Mesenteric fat pad (tissue), 1 donor: ENCODE data around the gene CACUL1. TPM values are rescaled to one million over a fixed set of nuclear protein-coding genes. Genes with fewer than 3 reads are reported as not detected.
"Not testable (repeated sequence)": the region's sequence is repeated elsewhere in the genome, so short reads cannot be mapped to it uniquely, and the experiment has no call there.

ENCODE experiments used
- DNase-seq: peaks from one replicate; pipeline ENCODE4 v3.0.0-alpha.2; 2020; ENCODE audit warnings: low spot score
- total RNA-seq: library from RNA; stranded (reverse); fragmentation: NEBNext Ultra II Directional; extraction: Animal tissue kit (Norgen Biotek cat#: 25700); gene quantifications from one replicate; pipeline ENCODE4 v1.2.1, GENCODE V29; 2021
- donor health status: DM: yes; HTN: yes; CAD: no.

Gene CACUL1
- total RNA-seq, 1 donor from 2014 or later = 54.8 TPM

DNA sequence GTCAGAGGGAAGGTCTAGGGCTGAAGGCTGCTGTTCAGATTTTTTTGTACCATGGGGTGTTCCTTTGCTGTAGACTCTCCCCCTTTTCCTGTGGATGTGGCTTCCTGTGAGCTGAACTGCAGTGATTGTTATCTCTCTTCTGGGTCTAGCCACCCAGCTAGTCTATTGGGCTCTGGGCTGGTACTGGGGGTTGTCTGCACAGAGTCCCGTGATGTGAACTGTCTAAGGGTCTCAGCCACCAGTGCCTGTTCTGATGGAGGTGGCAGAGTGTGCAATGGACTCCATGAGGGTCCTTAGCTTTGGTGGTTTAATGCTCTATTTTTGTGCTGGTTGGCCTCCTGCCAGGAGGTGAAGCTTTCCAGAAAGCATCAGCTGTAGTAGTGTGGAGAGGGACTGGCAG is 96.6 kb downstream of the CACUL1 start:
- DNase-seq = peak; percentile 57

DNA sequence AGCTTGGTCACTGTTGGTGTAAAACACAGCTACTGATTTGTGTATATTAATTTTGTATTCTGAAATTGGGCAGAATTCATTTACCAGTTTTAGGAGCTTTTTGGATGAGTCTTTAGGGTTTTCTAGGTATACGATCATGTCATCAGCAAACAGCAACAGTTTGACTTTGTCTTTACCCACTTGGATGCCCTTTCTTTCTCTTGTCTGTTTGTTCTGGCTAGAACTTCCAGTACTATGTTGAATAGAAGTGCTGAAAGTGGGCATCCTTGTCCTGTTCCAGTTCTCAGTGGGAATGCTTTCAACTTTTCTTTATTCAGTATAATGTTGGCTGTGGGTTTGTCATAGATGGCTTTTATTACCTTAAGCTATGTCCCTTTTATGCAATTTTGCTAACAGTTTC is 109.5 kb downstream of the CACUL1 start:
- DNase-seq = not testable (repeated sequence)

DNA sequence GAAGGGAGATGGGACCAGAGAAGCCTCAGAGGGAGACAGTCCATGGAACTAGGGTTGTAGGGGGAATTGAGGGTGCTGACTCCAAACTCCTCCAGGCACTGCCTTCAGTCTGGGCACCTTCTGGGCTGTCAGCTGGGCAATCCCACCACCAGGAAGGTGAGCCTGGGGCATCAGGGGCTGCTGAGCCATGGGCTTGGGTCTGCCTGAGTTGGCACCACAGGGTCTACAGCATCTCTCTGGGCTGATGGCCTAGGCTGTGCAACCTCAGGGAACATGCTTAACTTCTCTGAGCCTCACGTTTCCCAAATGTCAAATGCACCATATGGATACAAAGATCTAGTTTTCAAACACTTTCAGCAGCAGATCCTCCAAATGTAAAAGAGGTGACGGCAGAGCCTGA is 112.5 kb downstream of the CACUL1 start:
- DNase-seq = no peak

DNA sequence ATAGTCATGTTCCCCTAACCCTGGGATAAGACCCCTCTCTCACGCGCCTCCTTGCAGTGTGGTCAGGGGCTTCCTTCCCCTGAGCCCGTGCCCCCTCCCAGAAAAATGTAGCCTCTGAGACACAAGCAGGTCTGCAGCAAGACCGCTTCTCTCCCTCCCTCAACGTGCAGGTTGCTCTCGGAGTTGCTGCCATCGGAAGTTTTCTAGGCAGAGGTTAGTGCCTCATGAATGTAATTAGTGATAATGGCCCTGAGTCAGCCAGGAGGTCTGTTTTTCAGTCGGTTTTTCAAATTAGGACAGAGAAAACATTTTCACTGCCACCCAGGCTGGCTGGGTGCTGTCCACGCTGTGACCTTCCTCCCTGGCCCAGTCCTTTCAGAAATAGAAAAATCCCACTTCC is 116.1 kb downstream of the CACUL1 start:
- DNase-seq = no peak

DNA sequence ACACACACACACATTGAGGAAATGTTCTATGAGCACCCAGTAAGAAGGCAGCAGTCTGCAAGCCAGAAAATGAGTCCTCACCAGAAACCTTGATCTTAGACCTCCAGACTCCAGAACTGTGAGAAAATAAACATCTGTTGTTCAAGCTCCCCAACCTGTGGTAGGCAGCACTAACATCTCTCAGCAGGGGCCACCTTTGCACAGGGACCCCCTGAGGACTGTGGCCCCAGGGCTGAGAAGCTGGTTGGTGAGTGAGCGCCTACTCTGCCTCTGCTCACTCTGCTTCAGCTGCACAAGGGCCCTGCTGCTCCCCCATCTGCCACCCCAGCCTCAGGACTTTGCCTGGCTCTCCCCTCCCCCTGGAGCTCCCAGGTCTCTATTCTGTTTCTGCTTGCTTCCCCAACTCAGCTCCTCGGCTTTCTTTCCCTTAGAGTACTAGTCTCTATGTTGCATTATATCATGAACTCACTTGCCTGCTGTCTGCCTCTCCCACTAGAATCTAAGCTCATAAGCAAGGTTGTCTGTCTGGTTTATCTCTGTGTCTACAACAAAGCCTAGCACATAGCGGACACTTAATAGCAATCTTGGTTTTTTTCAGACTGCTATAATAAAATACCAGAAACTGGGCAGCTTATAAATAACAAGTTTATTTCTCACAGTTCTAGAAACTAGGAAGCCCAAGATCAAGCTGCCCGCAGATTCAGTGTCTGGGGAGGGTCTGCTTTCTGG is 118.9 kb downstream of the CACUL1 start:
- DNase-seq = no peak

DNA sequence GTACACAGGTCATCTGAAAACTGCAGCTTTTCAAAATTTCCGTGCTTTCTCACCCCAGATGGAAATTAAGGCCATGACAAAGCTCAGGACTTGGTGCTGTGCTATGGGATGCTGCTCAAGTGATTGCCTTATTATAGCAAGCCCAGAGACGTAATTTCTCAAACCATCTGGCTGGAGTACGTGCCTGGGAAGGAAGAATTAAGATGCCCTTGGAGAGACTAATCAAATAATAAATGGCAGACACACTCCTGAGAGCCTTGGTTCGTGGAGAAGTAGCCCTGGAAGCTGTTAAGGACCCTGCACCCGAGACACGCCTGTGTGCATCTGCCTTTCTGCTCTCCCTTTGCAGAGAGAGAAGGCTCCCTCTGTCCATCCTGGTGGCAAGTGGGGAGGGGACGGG is 121.0 kb downstream of the CACUL1 start:
- no peak for DNase-seq

DNA sequence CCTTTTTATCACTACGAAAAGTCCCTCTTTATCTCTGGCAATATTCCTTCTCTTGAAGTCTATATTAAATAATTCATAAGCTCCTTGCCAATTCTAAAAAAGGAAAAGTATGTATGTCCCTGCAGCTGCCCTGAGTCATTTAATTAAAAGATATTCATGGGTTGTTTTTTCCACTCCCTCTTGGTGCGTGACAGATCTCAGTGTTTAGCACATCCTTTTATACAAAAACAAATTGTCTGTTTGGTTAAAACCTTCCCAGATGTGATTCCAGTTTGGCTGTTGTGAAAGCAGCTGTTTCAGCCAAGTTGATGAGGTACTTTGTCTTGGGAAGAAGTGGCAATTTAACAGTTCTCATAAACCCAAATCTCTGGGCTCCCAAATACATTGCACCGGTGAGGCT is 125.6 kb downstream of the CACUL1 start:
- no peak for DNase-seq

DNA sequence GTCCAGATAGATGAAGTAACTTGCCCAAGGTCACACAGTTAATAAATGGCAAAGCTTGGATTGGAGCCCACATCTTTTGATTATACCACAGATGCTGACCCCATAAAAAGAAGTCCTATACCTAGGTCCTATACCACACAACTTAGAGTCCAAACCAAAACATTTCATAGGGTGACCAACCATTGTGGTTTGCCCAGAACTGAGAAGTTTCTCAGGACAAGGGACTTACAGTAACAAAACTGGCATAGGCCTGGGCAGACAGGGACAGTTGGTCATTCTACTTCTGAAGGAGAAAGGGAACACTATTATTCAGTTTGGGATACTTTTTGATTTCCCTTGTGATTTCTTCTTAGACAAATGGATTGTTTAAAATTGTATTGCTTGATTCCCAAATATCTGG is 126.4 kb downstream of the CACUL1 start:
- no peak for DNase-seq

DNA sequence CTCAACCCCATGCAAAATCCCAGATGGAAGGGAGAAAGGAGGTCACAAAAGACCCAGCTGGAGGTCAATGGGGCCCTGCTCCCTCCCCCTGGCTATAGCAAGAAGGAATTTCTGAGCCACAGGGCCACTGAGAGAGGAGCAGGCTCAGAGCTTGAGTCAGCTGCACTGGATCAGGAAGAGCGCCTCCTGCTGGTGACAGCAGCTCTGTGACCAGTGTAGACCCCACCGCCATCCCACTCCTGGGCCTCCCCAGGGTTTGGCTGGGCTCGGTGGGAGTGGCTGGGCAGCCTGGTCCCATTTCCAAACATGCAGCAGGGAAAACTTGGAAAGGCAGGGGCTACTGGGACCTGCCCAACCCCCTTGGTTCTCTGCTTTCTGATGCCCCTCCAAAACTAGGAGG is 127.8 kb downstream of the CACUL1 start:
- no peak for DNase-seq

Other genes starting within 250 kb of the CACUL1 start
- gene PRLHR, start 159.3 kb downstream of the CACUL1 start, total RNA-seq = not detected